RKO (cell line): ENCODE measurements around the gene PTGES3L.
"Not testable (repeated sequence)": the region's sequence is repeated elsewhere in the genome, so short reads cannot be mapped to it uniquely, and the experiment has no call there.

Experiments
- DNase-seq: peaks from one replicate; pipeline ENCODE4 v3.0.0-alpha.2; 2016; ENCODE audit warnings: low spot score

PTGES3L gene

GRCh38 chr17:42980274-42980765 lies 440 bp upstream of the PTGES3L start, which contains the start of gene RUNDC1:
RUNDC1 (plus strand) TSS chr17:42980565; CDS start chr17:42980577, 12 bp downstream.
- peak; percentile 87 for DNase-seq

- DNase-seq: not testable (repeated sequence)
These were observed 4.2 kb downstream of the PTGES3L start for GRCh38 chr17:42975701-42976100.

- DNase-seq: no peak
These were observed 4.6 kb downstream of the PTGES3L start for GRCh38 chr17:42975265-42975664.

DNA sequence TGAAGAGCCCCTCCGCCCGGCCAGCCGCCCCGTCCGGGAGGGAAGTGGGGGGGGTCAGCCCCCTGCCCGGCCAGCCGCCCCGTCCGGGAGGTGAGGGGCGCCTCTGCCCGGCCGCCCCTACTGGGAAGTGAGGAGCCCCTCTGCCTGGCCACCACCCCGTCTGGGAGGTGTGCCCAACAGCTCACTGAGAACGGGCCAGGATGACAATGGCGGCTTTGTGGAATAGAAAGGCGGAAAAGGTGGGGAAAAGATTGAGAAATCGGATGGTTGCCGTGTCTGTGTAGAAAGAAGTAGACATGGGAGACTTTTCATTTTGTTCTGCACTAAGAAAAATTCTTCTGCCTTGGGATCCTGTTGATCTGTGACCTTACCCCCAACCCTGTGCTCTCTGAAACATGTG lies 6.6 kb downstream of the PTGES3L start:
- DNase-seq: not testable (repeated sequence)

DNA sequence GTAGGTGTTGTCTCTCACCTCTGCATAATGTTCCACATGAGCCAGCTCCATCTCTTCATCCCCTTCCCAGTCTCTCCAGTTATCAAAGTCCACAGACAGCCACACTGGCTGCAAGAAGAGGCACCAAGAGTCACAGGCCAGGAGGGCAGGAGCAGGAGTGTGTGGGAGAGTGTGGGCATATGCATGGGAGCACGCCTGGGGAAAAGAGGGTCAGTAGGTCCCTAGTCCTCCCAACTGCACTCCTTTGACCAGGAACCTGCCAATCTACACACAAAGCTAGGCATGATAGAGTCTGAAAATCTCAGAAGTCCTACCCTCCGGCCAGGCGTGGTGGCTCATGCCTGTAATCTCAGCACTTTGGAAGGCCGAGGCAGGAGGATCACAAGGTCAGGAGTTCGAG lies 8.3 kb downstream of the PTGES3L start:
- DNase-seq: no peak

- no peak for DNase-seq
These were observed 10.8 kb downstream of the PTGES3L start for GRCh38 chr17:42969001-42969581.

DNA sequence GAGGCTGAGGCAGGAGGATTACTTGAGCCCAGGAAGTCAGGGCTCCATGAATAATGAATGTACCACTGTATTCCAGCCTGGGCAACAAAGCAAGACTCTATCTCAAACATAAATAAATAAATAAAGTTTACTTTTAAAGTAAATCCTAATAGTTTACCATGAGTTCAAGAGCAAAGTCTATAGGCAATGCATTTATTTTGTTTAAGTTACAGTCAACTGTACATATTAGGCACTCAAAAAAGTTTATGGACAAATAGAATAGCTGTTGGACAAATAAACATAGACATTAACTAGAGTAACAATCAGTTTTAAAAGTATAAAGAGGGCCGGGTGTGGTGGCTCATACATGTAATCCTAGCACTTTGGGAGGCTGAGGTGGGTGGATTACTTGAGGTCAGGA lies 12.0 kb downstream of the PTGES3L start:
- DNase-seq: no peak

- DNase-seq: peak; percentile 96
These were observed 15.5 kb downstream of the PTGES3L start, which contains the start of gene AARSD1 for GRCh38 chr17:42964161-42964932. AARSD1 (minus strand) TSS chr17:42964454; CDS start chr17:42964440, 14 bp downstream.

- DNase-seq: no peak
These were observed 26.2 kb downstream of the PTGES3L start for GRCh38 chr17:42953669-42954068.

DNA sequence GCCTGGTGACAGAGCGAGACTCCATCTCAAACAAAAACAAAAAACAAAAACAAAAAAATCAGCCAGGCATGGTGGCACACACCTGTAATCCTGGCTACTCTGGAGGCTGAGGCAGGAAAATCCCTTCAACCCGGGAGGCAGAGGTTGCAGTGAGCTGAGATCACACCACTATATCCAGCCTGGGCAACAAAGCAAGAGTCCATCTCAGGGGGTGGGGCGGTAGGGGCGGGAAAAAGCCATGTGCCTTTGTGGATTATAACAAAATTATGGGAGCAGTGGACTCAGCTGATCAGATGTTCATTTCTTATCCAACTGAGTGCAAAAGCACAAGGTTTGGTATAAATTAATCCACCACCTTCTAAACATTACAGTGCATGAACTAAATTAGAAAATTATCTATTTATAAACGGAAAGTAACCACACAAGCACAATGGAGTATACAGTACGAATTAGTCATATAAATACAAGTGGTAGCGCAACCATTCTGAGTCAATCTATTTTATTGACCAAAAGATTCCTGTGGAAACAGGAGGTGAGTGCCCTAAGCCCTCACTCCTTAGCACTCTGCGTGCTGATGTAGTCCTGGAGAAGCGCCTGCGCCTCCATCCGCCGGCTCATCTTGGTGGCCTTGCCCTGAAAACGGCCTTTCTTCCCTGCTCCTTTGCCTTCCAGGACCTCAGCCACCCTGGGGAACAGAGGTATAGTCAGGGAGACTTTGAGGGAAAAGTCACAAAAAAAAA lies 29.7 kb downstream of the PTGES3L start:
- no peak for DNase-seq

- DNase-seq: no peak
These were observed 33.1 kb downstream of the PTGES3L start for GRCh38 chr17:42946812-42947211.

- no peak for DNase-seq
These were observed 35.7 kb downstream of the PTGES3L start for GRCh38 chr17:42944211-42944610.

GRCh38 chr17:42937712-42938596 lies 41.9 kb downstream of the PTGES3L start:
- DNase-seq: peak; percentile 79

DNA sequence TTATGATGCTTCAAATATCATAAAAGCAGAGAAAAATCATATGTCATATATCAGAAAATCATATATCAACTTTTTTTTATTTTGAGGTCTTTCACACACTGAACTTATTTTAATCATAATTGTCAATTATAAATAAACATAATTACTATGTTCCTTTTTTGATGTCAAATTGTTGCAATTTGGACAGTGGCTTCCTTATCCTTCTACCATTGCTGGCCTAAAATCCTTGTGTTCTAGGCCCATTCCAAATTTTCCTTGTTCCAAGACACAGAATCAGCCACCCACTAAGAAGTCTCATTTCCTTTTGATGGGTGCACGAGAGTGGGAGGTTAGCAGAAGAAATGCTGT lies 50.4 kb downstream of the PTGES3L start:
- no peak for DNase-seq

DNA sequence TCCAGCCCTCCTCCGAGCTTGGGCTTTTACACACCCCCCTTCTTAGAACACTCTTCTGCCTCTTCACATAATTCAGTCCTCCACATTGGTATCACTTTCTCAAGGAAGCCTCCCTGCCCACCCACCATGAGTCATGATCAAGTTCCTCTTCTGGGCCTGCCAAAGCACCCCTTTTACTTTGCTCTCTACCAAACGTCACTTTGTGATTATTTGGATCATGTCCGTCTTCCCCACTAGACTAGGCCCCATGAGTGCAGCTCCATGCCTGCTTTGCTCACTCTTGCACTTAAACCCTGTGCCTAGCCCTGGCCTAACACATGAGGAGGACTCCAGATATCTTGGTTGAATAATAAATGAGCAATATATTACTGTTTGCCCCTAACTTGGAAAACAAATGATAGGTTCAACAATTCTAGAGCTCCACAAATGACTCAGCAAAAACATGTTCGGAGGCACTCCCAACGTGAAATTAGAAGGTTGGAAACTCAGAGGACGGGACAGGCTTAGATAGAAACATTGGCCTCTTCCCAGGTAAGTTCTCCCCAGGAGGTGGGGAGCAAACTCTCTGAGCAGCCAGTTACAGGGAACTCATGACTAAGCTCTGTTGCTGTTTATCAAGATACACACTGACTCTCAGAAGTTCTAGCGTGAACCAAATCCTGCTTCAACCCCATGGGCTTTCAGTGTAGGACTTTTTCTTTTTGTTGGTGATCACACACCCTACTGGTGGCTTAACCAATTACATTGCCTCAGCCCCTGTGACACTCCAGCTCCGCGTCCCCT lies 51.0 kb downstream of the PTGES3L start:
- peak; percentile 64 for DNase-seq

DNA sequence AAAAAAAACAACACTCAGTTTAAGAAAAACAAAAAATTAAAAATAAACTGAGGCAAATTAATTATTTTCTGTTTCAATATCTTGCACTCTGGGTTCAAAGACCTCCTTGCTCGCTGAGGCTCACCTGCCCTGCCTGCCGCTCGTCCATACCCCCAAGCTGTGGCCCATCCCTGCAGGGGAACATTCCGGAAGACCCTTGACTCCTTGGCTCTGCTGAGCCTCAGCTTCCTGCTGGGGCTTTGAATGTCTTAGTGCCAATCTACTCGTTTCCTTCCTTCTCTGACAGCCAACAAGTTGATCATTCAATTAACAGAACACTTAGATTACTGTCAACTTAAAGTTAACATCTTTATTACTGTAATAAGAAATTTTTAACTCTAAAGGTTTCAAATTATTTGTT lies 55.0 kb downstream of the PTGES3L start:
- no peak for DNase-seq

DNA sequence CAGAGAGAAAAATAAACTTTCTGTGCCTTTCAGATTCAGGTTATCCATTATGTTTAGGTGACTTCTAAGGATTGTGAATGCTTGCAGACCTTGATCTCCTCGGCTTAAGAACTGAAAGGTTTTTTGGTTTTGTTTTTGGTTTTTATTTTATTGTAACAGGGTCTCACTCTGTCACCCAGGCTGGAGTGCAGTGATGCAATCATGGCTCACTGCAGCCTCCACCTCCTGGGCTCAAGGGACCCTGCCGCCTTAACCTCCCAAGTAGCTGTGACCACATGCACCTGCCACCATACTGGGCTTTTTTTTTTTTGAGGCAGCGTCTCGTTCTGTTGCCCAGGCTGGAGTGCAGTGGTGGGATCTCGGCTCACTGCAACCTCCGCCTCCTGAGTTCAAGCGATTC lies 56.4 kb downstream of the PTGES3L start:
- DNase-seq: not testable (repeated sequence)

GRCh38 chr17:42922294-42922693 lies 57.6 kb downstream of the PTGES3L start:
- DNase-seq: no peak

- no peak for DNase-seq
These were observed 59.0 kb downstream of the PTGES3L start for GRCh38 chr17:42920922-42921321.

GRCh38 chr17:42920106-42920900 lies 59.6 kb downstream of the PTGES3L start:
- DNase-seq: no peak
